Activated T-cell treated with anti-CD3 and anti-CD28 coated beads for 24 hours (primary cell): ENCODE results near the gene HECTD2.
"Not testable (repeated sequence)": the region's sequence is repeated elsewhere in the genome, so short reads cannot be mapped to it uniquely, and the experiment has no call there.

ENCODE experiments used
- DNase-seq: peaks from one replicate; pipeline ENCODE4 v3.0.0-alpha.2; 2020; ENCODE audit warnings: low read depth

HECTD2 gene

GRCh38 chr10:91409869-91410637 is at the start of gene HECTD2:
HECTD2 (plus strand) TSS chr10:91410344; CDS start chr10:91410439, 95 bp downstream.
- peak; percentile 73 for DNase-seq

- DNase-seq: no peak
Observed at GRCh38 chr10:91360461-91360860, 49.7 kb upstream of the HECTD2 start.

GRCh38 chr10:91365519-91365918 is 44.6 kb upstream of the HECTD2 start:
- not testable (repeated sequence) for DNase-seq

GRCh38 chr10:91366704-91367103 is 43.4 kb upstream of the HECTD2 start:
- no peak for DNase-seq

- DNase-seq: no peak
Observed at GRCh38 chr10:91367127-91367531, 43.0 kb upstream of the HECTD2 start.

GRCh38 chr10:91367558-91367957 is 42.6 kb upstream of the HECTD2 start:
- no peak for DNase-seq

- not testable (repeated sequence) for DNase-seq
Observed at GRCh38 chr10:91369978-91370589, 40.1 kb upstream of the HECTD2 start.

- DNase-seq: no peak
Observed at GRCh38 chr10:91374052-91374451, 36.1 kb upstream of the HECTD2 start.

GRCh38 chr10:91378061-91378460 is 32.1 kb upstream of the HECTD2 start:
- peak; percentile 27 for DNase-seq

- DNase-seq: no peak
Observed at GRCh38 chr10:91380873-91381256, 29.3 kb upstream of the HECTD2 start.

- DNase-seq: no peak
Observed at GRCh38 chr10:91381257-91381891, 28.8 kb upstream of the HECTD2 start.

GRCh38 chr10:91385306-91386085 is 24.6 kb upstream of the HECTD2 start:
- DNase-seq: no peak

GRCh38 chr10:91389636-91390512 is 20.3 kb upstream of the HECTD2 start:
- DNase-seq: no peak

GRCh38 chr10:91390513-91390825 is 19.7 kb upstream of the HECTD2 start:
- DNase-seq: not testable (repeated sequence)

- no peak for DNase-seq
Observed at GRCh38 chr10:91391920-91392319, 18.2 kb upstream of the HECTD2 start.

- DNase-seq: no peak
Observed at GRCh38 chr10:91406322-91406721, 3.8 kb upstream of the HECTD2 start.

- DNase-seq: no peak
Observed at GRCh38 chr10:91409069-91409868, 875 bp upstream of the HECTD2 start.

GRCh38 chr10:91410638-91411371 is 661 bp downstream of the HECTD2 start:
- DNase-seq: peak; percentile 7

GRCh38 chr10:91411621-91412020 is 1.5 kb downstream of the HECTD2 start:
- no peak for DNase-seq
